Left renal cortex interstitium (tissue), 4 donors: ENCODE data around the gene PSMD9. TPM values are rescaled to one million over a fixed set of nuclear protein-coding genes. Genes with fewer than 3 reads are reported as not detected.
"Not testable (repeated sequence)": the region's sequence is repeated elsewhere in the genome, so short reads cannot be mapped to it uniquely, and the experiment has no call there.

Source experiments
- DNase-seq, 4 donors: peaks; one replicate each; pipeline ENCODE4 v3.0.0-alpha.2; 2013; ENCODE audit warnings: low read depth in 4 of 4, low spot score in 2 of 4, missing footprints in 1 of 4
- polyA plus RNA-seq, 4 donors: library from polyadenylated mRNA; unstranded; fragments of 120-200 nt; gene quantifications; one replicate each; pipeline ENCODE4 v1.2.1, GENCODE V29; 2013; ENCODE audit not compliant: insufficient read length in 4 of 4

Gene PSMD9
- polyA plus RNA-seq, 4 donors, result 52.2 to 61.8 (median 55.7) TPM

GRCh38 chr12:121872546-121873215, 15.9 kb upstream of the PSMD9 start:
- DNase-seq, result peak in 2 of 4 donors; percentile 58 to 62

GRCh38 chr12:121873216-121873569, 15.4 kb upstream of the PSMD9 start:
- DNase-seq, result no peak

- DNase-seq, result no peak
Measured at GRCh38 chr12:121874071-121874470, 14.5 kb upstream of the PSMD9 start.

GRCh38 chr12:121875582-121875981, 13.0 kb upstream of the PSMD9 start:
- no peak for DNase-seq

GRCh38 chr12:121876080-121876447, 12.5 kb upstream of the PSMD9 start:
- DNase-seq, result not testable (repeated sequence)

- no peak for DNase-seq
Measured at GRCh38 chr12:121883315-121883660, 5.3 kb upstream of the PSMD9 start.

GRCh38 chr12:121885129-121885528, 3.5 kb upstream of the PSMD9 start:
- DNase-seq, result not testable (repeated sequence)

GRCh38 chr12:121888083-121888477, 510 bp upstream of the PSMD9 start:
- no peak for DNase-seq

GRCh38 chr12:121889274-121889624, 659 bp downstream of the PSMD9 start:
- DNase-seq, result no peak

GRCh38 chr12:121889661-121890060, 1.1 kb downstream of the PSMD9 start:
- DNase-seq, result not testable (repeated sequence)

GRCh38 chr12:121892673-121893561, 4.3 kb downstream of the PSMD9 start:
- DNase-seq, result no peak

- DNase-seq, result no peak
Measured at GRCh38 chr12:121893961-121894460, 5.4 kb downstream of the PSMD9 start.

GRCh38 chr12:121894633-121895032, 6.0 kb downstream of the PSMD9 start:
- DNase-seq, result no peak

- no peak for DNase-seq
Measured at GRCh38 chr12:121898287-121898686, 9.7 kb downstream of the PSMD9 start.

GRCh38 chr12:121899590-121899989, 11.0 kb downstream of the PSMD9 start:
- no peak for DNase-seq

GRCh38 chr12:121903202-121903601, 14.6 kb downstream of the PSMD9 start:
- no peak for DNase-seq

GRCh38 chr12:121905746-121906145, 17.2 kb downstream of the PSMD9 start:
- no peak for DNase-seq

- DNase-seq, result no peak
Measured at GRCh38 chr12:121908702-121909101, 20.1 kb downstream of the PSMD9 start.

GRCh38 chr12:121911824-121912585, 23.4 kb downstream of the PSMD9 start:
- no peak for DNase-seq

- DNase-seq, result no peak
Measured at GRCh38 chr12:121915841-121916321, 27.3 kb downstream of the PSMD9 start.

GRCh38 chr12:121916719-121917118, 28.1 kb downstream of the PSMD9 start:
- no peak for DNase-seq
